IPS DF 19.7 (cell line): Measurements from ENCODE around the gene TMEM95.

Experiments used
- DNase-seq: peaks from one replicate; pipeline ENCODE4 v3.0.0-alpha.2; 2013; ENCODE audit warnings: low read depth, low spot score

TMEM95 gene

DNA sequence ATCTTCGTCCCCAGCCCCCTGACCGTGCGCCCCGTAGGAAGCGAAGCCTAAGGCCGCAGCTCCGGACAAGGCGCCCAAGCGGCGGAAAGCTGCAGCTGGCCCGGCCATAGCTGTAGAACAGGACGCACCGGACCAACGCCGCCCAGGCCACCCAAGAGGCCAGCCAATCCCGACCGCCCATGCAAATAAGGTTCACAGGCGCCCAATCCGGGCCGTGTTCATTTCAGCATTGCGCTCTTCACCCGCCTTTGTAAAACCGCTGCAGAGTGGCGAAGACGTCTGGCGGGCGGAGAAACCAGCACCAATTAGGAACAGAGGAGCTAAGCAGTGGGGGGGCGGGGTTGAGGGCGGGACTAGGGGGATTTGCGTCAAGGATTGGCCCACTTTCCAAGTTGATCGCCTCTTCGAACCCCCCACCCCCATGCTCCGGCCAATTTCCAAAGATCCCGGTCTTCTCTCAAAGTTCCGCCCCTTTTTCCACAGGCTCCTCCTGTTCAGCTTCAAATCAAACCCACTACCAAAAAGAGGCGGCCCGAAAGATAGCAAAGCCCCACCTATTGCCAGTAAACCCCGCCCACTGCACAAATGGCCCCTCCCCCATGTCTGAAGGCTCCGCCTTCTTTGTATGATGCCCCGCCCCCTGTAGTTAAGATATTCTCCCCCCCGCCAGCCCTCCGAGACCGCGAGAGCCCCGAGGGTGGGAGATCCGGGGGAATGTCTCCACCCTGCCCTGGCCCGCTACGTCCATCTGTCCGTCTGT, 49.2 kb downstream of the TMEM95 start, which contains the start of gene TMEM256:
Gene TMEM256, minus strand, starts transcription at position 121 of the 760 bp plus-strand sequence. Its CDS starts 13 bp downstream, at position 108.
- peak; percentile 97 for DNase-seq

DNA sequence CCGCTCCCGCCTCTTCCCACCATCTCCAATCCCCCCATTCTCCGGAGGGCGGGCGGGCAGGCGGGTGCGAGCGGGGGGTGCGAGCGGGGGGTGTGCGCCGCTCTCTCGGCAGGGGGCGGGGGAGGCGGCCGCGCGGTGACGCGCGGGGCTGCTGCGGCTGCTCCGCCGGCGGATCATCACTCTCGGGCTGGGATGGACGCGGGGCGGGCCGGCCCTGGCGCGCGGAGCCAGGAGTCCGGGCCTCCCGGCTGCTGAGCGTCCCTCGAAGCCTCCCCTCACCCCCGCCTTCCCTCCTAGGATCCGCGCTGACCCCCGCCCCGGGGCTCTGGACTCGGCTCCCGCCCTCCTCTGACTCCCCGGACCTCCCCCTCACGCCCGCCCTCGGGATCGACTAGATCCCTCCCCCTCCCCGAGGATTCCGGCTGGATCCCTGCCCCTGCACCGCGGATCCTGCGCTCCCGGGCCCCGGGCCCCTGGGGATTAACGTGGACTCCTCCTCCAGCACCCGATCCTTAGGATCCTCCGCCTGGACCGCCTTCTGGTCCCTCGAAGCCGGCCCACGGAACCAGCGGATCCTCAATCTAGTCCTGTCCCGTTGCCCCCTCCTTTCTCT, 49.9 kb downstream of the TMEM95 start:
- DNase-seq: no peak

DNA sequence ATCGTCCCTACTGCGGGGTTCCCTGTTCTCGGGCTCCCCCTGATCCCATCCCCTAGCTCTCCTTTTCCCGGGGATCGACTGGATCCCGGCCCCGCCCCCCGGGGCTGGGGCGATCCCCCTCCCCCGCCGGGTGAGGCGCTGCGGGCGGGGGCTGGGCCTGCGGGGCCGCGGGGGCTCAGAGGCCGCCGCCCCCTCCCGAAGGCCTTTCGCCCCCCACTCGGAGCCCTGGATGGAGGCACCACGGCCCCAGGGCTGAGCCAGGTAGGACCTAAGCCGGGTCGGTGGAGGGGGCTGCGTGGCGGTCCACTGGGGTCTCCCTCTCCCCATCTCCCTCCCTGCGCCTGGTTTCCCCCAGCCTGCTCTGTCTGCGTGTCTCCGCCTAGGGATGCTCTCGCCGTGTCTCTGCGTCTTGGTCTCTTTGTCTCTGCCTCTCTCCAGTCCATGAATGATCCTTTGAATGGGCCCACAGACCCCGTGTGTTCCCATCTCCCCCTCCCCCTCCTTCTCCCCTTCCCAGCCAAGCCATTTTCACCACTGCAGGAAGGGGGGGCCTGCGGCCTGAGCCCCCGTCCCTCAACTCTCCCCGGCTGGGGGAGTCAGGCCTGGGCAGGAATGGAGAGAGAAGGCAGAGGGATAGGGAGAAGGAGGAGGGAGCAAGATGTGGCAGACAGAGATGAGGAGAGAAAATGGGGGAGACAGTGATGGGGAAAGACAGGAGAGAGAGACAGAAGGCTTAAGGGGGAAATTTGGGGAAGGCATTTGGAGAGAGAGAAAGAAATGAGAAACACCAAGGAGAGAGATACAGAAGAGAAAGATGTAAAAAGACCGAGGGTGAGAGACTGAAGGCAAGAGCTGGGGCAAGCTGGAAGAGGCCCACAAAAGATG, 50.6 kb downstream of the TMEM95 start:
- no peak for DNase-seq

DNA sequence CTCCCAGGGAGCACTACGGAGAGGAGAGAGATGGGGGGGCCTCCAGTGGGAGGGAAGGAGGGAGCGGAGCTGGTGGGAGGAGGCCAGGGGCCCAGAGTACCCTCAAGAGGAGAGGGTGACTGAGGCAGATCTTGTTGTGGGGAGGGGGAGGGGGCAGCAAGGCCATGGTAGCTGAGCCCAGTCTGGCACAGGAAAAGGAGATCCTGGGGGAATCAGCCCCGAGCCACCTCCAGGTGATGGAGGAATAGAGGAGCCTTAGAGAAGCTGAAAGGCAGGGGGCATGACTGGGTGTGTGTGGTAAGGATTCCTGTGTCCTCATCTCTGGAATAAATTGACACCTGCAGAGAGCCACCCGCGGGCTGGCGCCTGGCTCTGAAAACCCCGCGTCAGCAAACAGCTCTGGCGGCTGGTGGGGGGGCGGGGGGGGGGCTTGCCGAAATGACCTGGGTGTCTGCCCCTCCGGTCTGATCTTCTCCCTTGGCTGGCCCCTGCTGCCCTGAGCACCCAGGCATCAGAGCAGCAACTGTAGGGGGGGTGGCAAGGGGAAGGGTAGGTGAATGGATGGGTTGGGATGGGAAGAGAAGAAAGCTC, 51.4 kb downstream of the TMEM95 start:
- DNase-seq: no peak
